GM19240 (cell line): ENCODE measurements around the gene CXorf58.
"Not testable (repeated sequence)": the region's sequence is repeated elsewhere in the genome, so short reads cannot be mapped to it uniquely, and the experiment has no call there.

Experiments used
- DNase-seq: peaks from one replicate; pipeline ENCODE4 v3.0.0; 2011; ENCODE audit warnings: low spot score; ENCODE audit not compliant: insufficient read length

CXorf58 gene

DNA sequence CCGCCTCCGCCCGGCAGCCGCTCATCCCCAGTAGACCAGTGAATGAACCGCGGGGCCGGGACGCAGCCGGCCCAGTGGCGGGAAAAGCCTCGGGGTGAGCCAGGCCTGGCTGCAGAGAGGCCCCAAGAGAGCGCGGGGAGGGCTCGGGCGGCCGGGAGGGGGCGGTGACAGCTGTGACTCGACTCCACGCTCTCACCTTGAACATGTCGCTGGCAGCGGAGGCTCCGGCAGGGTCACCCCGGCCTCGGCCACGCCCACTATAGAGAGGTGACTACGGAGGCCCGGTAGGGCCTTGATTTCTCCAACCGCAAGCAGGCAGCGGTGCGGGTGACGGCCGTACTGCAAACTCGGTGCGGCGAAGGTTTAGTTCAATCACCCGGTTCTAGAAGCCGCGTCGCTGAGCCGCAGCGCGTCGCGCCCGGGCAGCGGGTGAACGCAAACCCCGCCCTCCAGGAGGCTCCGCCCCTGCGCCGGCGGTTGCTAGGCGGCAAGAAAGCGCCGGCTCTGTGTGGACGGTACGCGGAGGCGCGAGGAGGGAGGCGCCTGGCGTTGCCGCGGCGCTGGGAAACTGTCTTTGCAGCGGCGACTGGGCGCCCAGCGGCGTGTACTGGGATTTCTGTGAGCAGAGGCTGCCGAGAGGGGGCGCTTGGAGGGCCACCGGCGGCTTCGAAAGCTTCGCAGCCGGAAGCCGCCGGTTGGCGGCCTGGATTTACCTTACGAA lies at the start of gene CXorf58, which contains the start of gene APOO:
CXorf58 (plus strand) TSS at position 509 of the 721 bp plus-strand sequence. CDS start 2,297 bp downstream, outside the sequence.
APOO (minus strand) TSS at position 441 of the 721 bp plus-strand sequence; CDS start at position 205, 236 bp downstream.
- peak; percentile 61 for DNase-seq

DNA sequence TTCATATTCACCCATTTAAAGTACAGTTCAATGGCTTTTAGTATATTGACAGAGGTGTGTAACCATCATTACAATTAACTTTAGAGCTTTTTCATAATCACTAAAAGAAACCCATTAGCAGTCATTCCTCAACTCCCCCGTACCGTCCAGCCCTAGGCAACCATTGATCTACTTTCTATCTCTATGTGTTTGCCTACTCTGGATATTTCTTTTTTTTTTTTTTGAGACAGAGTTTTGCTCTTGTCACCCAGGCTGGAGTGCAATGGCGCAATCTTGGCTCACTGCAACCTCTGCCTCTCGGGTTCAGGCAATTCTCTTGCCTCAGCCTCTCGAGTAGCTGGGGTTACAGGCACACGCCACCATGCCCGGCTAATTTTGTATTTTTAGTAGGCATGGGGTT lies 48.6 kb upstream of the CXorf58 start:
- DNase-seq = not testable (repeated sequence)

DNA sequence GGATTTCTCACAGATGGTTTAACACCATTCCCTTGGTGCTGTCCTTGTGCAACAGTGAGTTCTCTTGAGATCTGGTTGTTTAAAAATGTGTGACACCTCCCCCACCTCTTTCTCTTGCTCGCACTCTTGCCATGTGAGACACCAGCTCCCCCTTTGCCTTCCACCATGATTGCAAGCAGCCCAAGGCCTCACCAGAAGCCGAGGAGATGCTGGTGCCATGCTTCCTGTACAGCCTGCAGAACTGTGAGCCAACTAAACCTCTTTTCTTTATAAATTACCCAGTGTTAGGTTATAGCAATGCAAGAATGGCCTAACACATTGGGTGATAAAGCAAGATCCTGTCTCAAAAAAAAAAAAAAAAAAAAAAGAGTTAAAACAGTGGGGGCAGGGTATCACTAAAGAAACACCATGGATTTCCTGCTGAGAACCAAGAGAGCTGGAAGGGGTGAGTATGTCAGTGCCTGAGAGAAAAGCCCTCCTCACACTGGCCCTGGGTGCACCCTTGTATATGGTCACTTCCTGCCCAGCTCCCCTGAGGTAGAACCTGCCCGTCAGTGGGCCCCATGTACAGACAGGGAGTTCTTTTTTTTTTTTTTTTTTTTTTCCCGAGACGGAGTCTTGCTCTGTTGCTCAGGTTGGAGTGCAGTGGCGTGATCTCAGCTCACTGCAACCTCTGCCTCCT lies 46.5 kb upstream of the CXorf58 start:
- no peak for DNase-seq

DNA sequence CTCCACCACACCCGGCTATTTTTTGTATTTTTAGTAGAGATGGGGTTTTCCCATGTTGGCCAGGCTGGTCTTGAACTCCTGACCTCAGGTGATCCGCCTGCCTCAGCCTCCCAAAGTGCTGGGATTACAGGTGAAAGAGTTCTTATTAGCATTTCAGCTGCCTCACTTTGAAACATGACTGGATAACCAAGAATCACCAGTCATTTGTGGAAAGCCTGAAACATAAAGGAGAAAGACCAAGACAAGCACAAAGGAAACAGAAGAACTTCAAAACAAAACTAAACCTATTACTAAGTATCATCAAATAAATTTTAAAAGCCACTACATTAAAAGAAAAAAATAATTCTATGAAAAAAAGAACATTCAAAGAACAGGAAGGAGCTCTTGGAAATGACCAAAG lies 45.9 kb upstream of the CXorf58 start:
- DNase-seq = not testable (repeated sequence)

DNA sequence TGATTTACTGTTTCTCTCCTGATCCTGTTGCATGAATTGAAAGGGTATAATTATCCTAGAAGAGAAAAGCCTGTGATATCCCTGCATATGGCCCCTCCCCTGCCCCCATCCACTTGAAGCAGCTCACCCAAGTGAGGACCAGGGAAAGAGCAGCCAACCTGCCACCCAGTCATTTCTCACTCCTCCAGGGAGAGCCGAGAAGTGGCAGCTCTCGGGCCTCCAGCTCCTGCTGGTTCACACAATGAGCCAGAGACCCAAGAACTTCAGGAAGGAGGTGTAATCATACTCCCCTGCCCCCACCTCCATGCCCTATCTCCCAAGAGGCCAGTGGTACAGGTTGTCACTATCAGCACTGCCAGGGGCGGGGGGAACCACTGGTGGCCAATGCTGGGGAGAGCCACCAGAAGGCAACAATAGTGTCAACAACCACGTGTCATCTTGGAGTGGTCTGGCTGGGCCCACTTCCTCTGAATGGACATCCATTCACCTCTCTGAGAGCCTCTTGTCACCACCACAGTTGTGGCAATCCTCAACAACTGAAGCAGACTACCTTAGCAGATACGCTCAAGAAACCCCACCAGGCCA lies 43.0 kb upstream of the CXorf58 start:
- DNase-seq = no peak

DNA sequence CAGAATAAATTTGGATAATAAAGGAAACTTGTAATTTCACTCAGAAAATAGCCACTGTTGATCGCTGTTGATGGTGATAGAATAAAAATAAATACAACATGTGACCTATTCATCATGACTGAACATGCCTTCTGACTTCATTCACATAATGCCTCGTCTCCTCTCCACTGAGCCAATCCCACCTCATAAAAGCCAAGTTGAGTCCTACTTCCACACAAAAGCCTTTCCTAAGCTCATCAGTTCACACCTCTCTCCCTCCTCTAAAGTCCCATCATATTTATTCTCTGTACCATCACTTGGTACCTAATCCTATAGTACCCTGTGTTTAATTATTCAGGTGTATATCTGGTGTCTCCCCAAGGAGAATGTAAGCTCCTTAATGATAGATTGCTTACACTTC lies 37.8 kb upstream of the CXorf58 start:
- no peak for DNase-seq

GRCh38 chrX:23871905-23872546 lies 35.8 kb upstream of the CXorf58 start:
- DNase-seq = no peak

DNA sequence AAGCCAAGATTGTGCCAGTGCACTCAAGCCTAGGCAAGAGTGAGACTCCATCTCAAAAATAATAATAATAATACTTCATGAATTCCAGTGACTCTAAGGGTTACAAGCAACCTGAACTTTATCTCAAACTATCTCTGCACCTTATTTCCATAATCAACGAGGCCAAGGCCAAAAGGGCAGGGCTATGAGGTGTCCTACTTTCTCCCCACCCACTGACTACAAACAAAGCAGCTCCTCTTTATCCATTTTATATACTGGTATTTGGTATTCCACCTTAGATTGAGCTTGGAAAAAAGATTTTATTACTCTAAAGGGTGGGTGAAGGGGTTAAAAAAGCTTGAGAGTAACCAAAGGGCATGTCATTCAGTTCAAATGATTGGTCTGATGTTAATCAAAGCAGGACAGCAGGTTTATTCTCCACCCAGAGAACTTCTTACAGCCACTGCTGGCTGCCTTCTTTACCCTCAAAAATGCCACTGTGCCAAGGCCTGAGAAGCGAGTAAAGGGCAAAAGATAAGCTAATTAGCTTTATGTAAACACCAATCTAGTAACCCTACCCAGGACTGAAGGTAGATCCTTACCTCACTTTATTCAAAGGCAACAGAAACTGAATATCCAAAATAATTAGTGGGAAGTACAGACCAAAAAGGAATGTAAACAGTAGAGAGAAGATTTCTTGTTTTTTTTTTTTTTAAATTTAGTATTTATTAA lies 28.3 kb upstream of the CXorf58 start:
- no peak for DNase-seq

GRCh38 chrX:23883737-23884354 lies 24.0 kb upstream of the CXorf58 start:
- no peak for DNase-seq

- no peak for DNase-seq
Observed at GRCh38 chrX:23884427-23885024, 23.3 kb upstream of the CXorf58 start.

- no peak for DNase-seq
Observed at GRCh38 chrX:23885803-23886202, 22.0 kb upstream of the CXorf58 start.

- DNase-seq = no peak
Observed at GRCh38 chrX:23887451-23887850, 20.4 kb upstream of the CXorf58 start.

DNA sequence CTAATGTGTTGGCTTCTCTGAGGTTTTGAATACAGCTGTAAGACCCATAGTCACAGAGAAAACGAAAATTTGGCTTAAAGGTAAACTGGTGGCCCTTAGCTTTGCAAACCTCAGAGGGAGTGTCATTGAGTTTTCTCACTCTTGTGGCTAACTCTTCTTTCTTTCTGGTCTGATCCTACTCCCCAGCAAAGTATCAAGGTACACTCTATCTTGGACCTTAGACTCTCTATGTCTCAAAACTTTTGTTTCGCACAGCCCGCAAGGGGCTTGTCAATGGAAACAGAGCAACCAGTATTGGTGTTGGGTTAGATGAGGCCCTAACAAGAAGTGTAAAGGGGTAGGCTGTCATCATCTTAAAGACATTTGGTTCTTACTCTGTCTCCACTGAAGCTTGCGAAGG lies 19.9 kb upstream of the CXorf58 start:
- no peak for DNase-seq

DNA sequence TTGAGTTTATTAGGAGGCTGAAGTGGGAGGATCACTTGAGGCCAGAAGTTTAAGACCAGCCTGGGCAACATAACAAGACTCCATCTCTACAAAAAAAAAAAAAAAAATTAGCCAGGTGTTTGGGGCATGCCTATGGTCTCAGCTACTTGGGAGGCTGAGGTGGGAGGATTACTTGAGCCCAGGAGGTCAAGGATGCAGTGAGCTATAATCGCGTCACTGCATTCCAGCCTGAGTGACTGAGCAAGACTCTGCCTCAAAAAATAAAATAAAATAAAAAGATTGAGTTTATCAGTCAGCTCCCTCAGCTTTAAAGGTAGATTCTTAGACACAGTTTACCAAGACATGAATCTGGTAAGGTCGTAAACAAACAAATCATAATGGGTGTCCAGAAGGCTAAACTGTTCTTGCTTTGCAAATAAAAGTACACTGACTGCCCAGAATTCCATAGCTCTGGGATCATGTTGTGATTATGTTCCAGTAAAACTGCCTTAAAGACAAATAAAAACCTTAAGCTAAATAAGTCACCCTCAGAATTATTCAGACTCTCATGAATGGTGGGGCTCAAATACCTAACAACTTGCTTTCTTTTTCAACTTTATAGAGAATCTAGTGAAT lies 18.8 kb upstream of the CXorf58 start:
- no peak for DNase-seq

DNA sequence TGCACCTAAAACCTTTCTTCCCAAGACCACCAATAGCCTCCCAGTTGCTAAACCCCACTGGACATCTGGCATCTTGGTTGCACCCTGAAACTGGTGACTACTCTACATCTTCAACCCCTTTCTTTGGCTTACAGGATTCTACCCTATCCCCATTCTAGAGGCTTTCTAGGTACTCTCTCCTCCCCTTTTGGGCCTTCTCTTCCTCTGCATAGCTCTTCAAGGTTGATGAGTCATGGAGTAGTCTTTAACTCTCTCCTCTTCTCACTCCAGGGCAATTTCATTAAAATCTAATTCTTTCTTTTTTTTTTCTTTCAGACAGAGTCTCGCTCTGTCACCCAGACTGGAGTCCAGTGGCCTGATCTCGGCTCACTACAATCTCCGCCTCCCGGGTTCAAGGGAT lies 16.9 kb upstream of the CXorf58 start:
- no peak for DNase-seq

GRCh38 chrX:23894993-23895392 lies 12.8 kb upstream of the CXorf58 start:
- DNase-seq = not testable (repeated sequence)

DNA sequence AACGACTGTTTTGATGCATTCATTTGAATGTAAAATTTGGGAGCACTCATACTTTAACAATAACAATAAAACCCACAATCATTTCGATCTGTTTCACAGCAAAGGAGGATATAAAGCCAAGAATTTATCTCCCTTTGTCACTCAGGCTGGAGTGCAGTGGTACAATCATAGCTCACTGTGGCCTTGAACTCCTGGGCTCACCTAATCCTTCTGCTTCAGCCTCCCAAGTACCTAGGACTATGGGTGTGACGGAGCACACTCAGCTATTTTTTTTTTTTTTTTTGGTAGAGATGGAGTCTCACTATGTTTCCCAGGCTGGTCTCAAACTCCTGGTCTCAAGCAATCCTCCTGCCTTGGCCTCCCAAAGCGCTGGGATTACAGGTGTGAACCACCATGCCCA lies 11.3 kb upstream of the CXorf58 start:
- DNase-seq = not testable (repeated sequence)

- no peak for DNase-seq
Observed at GRCh38 chrX:23896981-23897380, 10.8 kb upstream of the CXorf58 start.

DNA sequence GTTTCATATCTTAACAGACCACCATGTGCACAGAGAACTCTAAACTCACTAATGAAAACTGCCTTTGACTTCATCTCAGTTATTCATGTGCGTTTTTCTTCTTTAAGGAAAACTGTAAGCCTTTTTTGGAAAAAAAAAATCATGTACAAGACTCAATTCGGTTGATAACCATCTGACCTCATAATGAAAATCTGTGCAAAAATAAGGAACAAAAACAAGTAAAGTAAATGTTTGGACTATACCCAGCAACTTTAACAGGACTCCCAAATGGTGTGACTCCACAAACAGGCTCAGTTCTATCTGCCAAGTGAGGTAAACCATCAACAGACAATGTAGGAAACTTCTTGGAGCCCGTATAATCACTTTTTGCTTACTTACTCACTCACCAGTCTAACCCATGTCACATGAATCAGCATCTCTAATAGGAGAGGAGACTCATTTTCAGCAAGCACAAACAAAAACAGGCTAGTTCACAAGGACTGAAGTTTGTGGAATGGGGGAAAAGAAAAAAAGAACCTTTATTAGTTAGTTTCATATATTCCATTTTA lies 9.3 kb upstream of the CXorf58 start:
- DNase-seq = no peak
